Measurements from ENCODE around the gene PRELID1.
"Not testable (repeated sequence)": the region's sequence is repeated elsewhere in the genome, so short reads cannot be mapped to it uniquely, and the experiment has no call there.

PRELID1 gene

GRCh38 chr5:177303121-177303924, at the start of gene PRELID1, which contains the start of gene RAB24:
Gene PRELID1 (plus strand): TSS chr5:177303799. CDS start chr5:177303986, 187 bp downstream.
Gene RAB24 (minus strand): TSS chr5:177303719. CDS start chr5:177303288, 431 bp downstream.
- DNase-seq (peak; percentile 95), ATAC-seq (peak; percentile 55)

- ATAC-seq (no peak), DNase-seq (no peak)
Observed at GRCh38 chr5:177256296-177256695, 47.3 kb upstream of the PRELID1 start.

GRCh38 chr5:177258711-177259110, 44.9 kb upstream of the PRELID1 start:
- ATAC-seq, DNase-seq: not testable (repeated sequence)

GRCh38 chr5:177260961-177261360, 42.6 kb upstream of the PRELID1 start:
- ATAC-seq (no peak), DNase-seq (no peak)

- DNase-seq, result no peak
- ATAC-seq, result no peak
Observed at GRCh38 chr5:177261510-177261909, 42.1 kb upstream of the PRELID1 start.

- no peak for ATAC-seq
Observed at GRCh38 chr5:177264178-177264577, 39.4 kb upstream of the PRELID1 start.

GRCh38 chr5:177265395-177265794, 38.2 kb upstream of the PRELID1 start:
- DNase-seq (no peak), ATAC-seq (no peak)

More at GRCh38 chr5:177264178-177264577, 39.4 kb upstream of the PRELID1 start:
- no peak for DNase-seq

GRCh38 chr5:177269232-177269895, 34.2 kb upstream of the PRELID1 start:
- no peak for DNase-seq
- ATAC-seq, result no peak

- no peak for DNase-seq
- ATAC-seq, result no peak
Observed at GRCh38 chr5:177269976-177270375, 33.6 kb upstream of the PRELID1 start.

- no peak for ATAC-seq
- DNase-seq, result no peak
Observed at GRCh38 chr5:177270653-177271052, 32.9 kb upstream of the PRELID1 start.

GRCh38 chr5:177271113-177271512, 32.5 kb upstream of the PRELID1 start:
- ATAC-seq, result no peak
- DNase-seq, result no peak

GRCh38 chr5:177275883-177276282, 27.7 kb upstream of the PRELID1 start:
- ATAC-seq (no peak), DNase-seq (no peak)

- ATAC-seq (no peak), DNase-seq (no peak)
Observed at GRCh38 chr5:177276886-177277285, 26.7 kb upstream of the PRELID1 start.

- no peak for DNase-seq
Observed at GRCh38 chr5:177288191-177288590, 15.4 kb upstream of the PRELID1 start.

GRCh38 chr5:177290816-177291596, 12.6 kb upstream of the PRELID1 start:
- ATAC-seq (no peak), DNase-seq (no peak)

More at GRCh38 chr5:177288191-177288590, 15.4 kb upstream of the PRELID1 start:
- ATAC-seq, result no peak

- ATAC-seq (no peak), DNase-seq (no peak)
Observed at GRCh38 chr5:177291735-177292134, 11.9 kb upstream of the PRELID1 start.

GRCh38 chr5:177293819-177294581, 9.6 kb upstream of the PRELID1 start:
- DNase-seq (no peak), ATAC-seq (no peak)

- ATAC-seq (no peak), DNase-seq (no peak)
Observed at GRCh38 chr5:177294632-177295031, 9.0 kb upstream of the PRELID1 start.

GRCh38 chr5:177295924-177296323, 7.7 kb upstream of the PRELID1 start:
- DNase-seq, result no peak

GRCh38 chr5:177296581-177296980, 7.0 kb upstream of the PRELID1 start:
- ATAC-seq, result no peak
- DNase-seq, result no peak

More at GRCh38 chr5:177295924-177296323, 7.7 kb upstream of the PRELID1 start:
- ATAC-seq, result no peak

- ATAC-seq (no peak), DNase-seq (no peak)
Observed at GRCh38 chr5:177297922-177298321, 5.7 kb upstream of the PRELID1 start.

- no peak for DNase-seq
- no peak for ATAC-seq
Observed at GRCh38 chr5:177299697-177300096, 3.9 kb upstream of the PRELID1 start.
